HG03108 (cell line): ENCODE data around the gene DNMT3A.
A peak's percentile ranks its signal among the peaks of the same experiment; 100 is the strongest.

Source experiments
- ATAC-seq: cut with Tn5 transposase; IDR thresholded peaks from one replicate; pipeline ENCODE4 v1.9.1; 2021; ENCODE audit warnings: moderate library complexity; ENCODE audit not compliant: unreplicated experiment

DNMT3A gene

DNA sequence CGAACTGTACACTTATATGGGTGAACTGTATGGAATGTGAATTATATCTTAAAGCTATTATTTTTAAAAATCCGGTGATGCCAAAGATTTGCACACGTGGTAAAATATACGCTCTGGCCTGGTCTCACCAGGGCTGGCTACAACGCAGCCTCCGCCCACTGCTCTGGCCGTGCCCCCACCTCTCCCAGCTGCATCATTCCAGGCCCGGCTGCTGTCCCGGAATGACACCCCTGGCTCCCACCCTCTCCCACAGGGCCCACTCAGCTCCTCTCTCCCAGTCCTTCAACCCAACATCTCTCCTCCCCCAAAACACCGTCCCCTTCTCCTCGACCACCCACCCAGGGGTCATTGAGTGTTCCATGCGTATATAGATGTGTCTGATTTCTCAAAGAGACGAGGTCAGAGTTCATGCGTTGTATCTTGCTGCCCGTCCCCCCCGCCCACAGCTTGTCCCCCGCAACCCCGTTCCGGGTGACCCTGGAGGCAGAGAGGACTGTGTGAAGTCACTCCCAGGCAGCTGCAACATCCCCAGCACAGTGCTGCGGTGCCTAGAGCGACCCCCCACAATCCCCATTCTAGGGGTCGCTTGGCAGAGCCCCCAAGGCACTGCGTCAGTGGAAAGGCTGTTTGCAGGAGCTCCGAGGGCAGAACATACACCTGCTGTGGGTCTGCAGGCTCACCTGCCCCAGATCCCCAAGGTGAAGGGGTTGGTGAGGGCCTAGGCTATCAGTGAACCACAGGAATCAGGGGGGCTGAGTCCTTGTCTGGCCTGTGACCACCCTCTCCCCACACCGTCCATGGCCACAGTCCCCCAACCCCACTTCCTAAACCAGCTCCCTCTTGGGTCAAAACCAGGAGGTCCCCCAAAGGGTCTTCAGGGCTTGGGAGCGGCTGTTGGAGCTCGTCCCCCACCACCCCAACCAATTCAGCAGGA, 13.3 kb downstream of the DNMT3A start:
- ATAC-seq: no peak

DNA sequence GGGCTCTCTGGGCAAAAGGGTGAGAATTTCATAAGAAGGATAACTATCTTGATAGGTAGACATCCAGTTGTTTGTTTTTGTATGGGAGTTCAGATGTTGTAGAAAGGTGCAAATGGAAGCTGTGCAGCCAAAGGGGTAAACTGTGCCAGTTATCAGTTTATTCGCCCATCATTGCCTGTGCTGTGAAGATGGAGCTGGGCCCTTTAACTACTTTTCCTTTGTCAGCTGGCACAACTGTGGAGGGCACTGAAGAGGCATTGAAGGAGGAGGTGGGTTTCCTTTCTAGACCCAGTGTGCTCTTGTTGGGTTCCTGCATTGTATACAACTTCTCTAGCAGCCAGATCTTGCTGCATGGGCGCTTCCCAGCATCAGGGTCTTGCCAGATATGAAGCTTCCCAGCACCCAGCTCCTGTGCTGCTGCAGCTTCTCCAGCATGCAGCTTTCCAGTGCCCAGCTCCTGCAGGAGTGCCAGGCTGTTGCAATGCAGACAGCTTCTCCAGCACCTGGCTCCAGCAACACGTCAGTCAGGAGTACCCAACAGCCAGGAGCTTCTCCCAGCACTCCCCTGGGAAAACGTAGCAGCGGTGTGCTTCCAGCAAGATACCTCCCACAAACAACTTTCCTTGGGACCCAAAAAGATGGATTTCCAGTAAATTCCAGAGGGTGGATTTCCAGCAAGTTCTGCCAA, 15.3 kb downstream of the DNMT3A start:
- no peak for ATAC-seq

DNA sequence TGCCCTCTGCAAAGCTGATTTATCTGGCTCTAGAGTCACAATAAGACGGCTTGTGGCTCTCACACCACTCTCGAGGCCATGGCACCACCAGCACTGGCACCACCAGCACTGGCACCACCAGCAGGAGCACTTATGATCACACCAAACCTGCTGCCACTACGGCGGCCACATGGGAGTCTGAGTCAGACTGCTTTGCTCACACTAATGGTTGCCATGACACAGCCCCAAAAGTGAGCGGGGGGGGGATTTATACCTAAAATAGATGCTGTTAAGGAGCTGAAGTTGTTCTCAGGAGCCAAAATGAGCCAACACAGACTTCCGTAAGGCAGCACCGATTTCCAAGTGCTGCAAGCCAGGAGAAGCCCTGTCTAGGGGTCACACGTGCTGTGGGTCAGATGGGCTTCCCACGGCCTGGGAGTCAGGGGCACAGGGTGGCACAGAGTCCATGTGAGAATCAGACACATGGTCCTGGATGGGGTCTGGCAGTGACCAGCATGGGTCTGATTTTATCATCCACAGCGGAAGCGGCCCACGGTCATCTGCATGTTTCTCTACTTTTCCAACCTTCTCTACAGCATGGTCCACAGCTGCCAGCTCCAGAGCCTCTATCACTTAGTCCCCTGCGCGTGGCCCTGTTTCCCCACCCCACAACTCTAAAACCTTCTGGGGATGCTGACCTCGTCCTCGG, 16.7 kb downstream of the DNMT3A start:
- no peak for ATAC-seq

DNA sequence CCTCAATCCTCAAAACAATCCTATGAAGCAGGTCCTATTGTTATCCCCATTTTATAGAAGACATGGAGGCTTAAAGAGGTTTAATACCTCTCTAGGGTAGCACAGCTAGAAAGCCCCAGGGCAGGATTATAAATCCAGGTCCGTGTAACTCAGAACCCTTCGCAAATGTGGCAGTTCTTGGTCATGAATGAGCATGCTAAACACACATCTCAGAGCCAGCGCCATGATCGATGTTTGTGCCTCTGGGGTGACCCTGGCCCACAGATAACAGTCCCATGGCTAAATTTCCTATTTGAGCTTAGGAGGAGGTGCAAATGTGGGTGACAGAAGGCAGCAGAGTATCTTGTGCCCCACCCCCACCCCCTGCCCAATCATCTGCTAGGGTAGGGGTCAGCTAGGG, 17.5 kb downstream of the DNMT3A start:
- ATAC-seq: no peak

DNA sequence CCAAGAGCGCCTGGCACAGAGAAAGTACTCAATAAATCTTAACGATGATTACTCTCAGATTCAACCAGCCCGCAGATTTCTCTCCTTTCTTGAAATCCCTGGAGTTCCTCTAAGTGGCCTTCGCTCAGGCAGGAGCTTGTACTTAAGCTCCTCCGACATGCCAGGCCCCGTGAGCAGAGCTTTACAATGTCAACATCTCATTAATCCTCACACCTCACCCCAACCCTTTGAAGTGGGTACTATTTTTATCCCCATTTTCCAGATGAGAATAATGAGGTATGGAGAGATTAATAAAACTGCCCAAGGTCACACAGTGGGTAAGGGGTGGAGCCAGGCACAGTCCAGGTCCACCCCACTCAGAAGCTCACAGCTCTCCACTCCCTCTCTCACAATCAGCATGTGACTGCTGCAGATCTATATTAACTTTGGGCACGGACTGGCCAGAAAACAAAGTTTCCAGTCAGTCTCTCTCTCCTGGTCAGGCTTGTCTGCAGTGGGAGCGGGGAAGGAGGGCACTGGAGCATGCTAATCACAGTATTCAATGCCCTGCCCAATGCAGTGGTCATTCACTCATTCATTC, 18.0 kb downstream of the DNMT3A start:
- ATAC-seq: no peak

DNA sequence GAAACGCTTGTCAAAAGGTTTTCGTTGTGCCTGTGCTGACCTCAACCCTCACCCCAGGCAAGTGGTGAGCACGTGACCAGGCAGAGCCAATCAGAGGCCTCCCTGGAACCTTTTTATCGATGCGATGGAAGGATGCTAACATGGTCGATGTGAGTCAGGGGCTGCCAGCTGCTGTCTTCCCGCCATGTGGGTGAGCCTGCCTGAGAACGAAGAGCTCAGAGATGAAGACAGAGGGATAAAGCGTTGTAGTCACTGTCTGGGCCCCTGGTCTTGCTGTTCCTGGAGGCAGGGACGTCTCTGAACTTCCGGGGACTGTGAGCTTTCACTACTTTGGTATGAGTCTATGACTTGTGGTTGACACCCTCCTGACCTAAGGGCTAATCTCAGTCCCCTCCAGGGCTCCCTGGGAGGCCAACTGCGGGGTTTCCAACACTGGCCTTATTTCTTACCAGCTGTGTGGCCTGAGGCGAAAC, 18.6 kb downstream of the DNMT3A start:
- ATAC-seq: no peak

DNA sequence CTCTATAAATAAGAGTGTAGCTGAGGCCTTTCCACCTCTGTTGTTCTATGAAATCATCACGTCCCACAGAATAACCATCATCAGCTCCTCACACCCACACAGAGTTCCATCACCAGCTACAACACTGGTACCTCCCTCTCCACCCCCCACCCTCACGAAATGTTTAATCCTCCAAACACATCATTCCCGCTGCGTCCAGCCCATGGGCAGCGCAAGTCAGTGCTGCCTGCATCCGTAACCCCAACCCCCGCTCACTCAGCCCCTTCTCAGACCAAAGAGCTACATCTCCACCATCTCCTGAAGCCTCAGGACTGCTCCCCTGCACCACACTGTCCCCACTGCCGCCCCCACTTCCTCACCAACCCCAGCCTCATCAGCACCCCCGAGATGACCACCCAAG, 19.4 kb downstream of the DNMT3A start:
- no peak for ATAC-seq

DNA sequence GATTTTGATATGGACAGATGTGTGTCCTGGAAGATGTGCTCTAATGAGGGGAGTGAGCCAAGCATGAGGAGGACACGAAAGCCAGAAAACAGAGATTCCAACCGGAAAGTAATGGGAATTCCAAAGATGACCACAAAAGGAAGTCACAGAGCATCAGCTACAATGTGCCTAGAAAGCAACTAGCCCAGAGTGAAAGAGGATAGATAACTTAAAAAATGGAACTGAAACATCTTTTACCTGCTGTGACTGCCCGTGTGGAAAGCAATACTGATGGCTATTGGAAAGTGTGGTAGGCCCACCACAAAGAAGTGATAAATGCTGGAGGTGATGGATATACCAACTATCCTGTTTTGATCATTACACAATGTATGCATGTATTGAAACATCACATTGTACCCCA, 21.6 kb downstream of the DNMT3A start:
- ATAC-seq: peak; percentile 67

DNA sequence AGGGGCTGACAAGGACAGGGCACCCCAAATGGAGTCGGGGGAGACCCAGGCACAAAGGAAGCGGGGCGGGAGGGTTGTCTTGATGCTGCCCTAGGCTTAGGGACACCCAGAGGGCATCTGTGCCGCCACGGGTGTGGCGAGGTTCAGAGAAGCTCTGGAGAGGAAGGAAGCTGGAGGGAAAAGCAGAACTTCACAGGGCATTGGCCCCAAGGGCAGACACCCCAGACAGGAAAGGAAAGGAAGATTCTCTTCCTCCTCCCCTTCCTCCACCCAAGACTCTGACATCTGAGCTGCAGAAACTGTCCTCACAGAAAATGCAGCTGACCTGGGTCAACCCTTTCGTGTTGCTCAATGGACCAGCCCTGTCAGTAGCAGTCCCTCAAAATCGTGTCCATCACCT, 25.6 kb downstream of the DNMT3A start:
- ATAC-seq: no peak

DNA sequence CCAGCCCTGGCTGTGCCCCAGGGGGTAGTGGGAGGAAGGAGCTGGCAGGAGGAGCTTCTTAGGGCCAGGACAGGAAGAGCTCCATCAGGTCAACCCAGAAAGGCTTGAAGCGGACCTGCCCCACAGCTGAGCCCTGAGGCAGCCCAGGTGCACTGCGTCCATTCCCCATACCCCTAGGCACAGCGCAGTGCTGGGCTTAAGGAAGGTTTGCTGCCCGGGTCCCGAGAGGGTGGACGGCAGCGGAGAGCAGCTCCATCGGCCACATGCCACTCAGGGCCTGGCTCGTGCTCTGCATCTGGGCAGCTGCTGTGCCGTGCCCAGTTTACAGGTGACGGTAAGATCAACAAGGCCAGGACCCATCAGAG, 26.4 kb downstream of the DNMT3A start:
- no peak for ATAC-seq

DNA sequence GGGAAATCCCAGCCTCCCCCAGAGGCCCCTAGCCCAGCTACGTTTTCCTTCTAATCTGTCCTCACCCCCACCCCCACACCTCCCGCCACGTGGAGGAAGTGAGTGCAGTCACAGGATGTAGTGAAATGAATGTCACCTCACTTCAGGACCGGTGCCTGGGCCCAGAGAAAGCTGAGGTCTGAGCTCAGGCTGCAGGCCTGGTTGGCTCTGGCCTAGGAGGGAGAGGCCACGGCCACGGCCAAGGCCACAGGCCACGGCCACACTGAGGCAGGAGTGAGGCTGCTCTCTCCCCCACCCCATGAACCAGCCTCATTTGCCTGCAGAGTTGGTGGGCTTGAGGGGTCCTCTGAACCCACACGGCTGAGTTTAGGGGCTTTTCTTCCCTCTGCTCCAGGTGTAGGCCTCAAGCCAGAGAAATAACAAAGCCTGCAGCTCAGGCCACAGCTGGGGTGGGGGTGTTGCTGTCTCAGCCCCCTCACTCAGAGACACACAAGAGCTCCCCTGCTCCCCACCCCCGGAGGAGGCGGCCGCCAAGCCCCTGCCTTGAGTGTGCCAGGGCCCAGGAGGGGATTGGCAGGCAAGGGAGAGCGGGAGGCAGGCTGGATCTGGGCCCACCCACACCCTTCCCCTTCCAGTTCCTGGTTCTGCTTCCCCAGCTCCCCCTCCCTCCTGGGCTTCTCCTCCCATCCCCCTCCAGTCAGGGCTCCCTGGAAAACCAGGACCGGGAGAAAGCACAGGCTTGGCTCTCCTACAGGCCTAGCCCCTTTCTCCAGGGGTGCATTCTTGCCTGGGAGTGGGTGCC, 27.0 kb downstream of the DNMT3A start:
- ATAC-seq: peak; percentile 84

DNA sequence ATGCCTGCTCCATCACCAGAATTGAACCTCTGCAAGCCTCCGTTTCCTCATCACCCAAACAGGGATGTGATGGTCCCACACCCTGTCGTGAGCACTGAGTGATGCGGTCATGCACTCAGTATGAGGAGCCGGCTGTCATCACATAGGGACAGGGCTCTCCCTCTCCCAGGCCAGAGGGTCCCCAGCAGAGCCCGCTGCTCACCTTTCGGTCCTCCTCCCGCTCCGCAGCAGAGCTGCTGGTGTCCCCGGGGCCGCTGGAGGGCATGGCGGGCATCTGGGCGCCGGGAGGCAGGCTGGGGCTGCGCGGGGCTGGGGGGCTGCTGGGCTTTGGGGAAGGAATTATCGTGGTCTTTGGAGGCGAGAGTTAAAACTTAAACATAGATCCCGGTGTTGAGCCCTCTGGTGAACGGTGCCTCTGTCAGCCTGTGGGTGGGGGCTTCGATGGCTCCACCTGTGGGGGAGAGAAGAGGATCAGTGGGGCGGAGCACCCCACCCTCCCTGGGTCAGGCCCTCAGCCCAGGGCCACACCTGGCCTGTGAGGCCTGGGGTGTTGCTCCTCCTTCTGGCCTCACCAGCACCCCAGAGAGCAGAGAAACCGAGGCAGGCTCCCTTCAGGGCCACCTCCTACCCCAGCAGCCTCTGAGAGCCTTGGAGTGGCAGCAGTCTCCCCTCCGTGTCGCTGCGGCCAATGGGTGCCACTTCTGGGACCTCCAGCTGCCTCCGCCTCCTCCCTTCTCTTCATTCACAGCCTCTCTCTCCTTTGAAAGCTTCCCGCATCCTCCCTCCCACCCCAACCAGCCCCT, 27.8 kb downstream of the DNMT3A start:
- ATAC-seq: no peak

DNA sequence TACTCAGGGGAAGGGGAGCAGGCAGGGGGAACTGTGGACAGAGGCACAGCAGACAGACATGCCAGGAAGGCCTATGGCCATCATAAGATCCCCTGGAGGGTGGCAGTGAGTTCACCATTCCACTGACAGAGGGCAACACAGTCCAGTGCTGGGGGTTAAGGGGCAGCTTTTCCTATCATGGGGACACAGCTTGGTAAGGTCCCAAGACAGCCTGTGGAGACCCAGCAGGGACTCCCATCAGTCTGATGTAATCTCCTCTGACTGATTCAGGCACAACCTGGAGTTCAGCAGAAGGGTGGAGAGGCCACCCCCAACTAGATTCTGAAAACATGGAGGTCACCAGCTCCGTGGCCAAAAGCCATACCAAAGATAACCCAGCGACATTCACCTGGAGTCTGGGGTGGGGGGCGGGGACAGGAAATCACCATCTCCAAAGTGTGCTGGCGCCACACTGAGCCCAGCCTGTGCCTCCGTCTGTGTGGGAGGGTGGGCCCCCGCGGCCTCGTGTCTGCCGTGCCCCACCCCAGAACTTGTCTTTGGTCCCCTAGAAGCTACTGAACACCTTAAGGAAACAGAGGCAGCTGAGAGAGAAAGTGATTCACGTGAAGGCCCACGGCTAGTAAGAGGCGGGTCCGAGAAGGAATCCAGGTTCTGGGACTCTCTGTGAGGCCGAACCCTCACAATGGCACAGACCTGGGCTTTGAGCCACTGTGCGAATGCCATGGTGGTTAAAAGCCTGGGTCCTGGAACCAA, 28.6 kb downstream of the DNMT3A start:
- ATAC-seq: no peak

DNA sequence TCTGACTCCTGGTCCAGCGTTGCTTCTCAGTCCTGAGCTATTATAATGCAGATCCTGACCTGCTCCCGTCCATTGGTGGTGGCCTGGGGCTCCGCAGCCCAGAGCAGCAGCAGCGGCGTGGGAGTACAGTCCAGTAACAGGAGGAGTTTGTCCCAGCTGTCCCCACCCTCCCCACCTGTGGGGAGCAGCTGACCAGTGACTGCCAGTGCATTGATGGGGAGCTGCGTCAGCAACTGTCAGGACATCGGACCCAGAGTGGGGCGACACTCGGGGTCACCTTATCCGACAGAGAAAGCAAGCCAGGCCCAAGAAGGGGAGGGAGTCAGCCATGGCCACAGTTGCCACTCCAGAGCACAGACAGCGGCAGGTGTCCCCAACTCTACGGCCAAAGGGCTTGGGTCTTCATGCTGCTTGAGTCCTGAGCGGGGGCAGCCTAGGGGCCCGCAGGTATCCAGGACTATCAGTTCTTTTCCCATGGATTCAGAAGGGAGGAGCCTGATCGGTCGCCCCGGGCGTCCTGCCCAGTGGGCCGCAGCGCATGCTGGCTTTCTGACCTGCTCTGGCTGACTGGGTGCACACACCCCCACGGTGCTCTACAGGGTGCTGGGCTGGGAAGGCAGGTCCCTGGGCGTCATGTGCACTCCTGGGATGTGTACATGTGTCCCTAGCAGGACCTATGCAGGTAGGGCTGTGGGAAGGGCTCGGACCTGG, 29.7 kb downstream of the DNMT3A start:
- no peak for ATAC-seq

DNA sequence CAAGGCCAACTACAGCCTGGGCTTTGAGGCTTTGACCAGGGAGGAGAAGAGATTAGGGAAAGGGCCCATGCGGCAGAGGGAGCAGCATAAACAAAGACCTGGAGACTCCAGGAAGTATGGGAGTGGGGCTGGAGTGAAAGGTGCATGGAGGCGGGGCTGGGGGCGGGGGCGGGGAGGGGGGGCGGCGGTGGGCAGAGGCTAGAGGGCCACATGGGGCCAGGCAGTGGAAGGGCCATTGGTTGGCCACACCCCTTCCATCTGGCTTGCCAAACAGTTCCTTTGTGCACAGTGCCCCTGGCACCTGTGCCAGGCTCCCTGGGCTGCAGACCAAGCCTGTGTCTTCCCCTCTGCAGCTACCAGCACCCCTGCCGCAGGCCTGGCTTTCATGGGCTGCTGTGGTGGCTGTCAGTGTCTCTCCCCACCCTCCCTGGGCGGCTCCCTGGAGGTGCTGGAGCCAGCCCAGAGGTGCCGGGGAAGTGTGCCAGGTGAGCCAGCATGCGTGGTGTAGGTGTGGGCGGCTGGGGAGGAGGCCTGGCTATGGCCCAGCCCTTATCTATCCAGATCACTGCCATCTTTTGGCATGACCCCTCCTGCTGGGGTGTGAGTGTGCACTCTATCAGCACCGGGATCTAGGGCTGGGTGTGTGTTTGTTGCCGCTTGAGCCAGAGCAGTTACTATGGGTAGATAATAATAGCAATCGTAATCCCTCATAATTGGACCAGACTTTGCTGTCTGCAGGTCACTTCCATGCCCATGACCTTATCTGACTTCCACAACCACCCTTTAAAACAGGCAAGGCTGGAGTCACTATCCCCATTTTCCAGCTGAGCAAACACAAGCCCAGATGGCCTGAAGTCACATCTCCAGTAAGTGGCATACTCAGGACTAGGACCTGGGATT, 30.5 kb downstream of the DNMT3A start:
- ATAC-seq: no peak

DNA sequence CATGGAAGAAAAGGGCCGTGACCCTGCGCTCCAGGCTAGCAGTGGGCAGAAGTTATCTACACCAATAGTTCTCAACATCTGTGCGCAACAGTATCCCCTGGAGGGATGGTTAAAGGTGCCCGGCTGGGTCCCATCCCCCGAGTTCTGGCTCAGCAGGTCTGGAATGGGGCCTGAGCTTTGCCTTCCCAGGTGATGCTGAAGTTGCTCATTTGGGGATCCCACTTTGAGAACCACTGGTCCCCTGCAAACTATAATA, 31.1 kb downstream of the DNMT3A start:
- ATAC-seq: no peak

DNA sequence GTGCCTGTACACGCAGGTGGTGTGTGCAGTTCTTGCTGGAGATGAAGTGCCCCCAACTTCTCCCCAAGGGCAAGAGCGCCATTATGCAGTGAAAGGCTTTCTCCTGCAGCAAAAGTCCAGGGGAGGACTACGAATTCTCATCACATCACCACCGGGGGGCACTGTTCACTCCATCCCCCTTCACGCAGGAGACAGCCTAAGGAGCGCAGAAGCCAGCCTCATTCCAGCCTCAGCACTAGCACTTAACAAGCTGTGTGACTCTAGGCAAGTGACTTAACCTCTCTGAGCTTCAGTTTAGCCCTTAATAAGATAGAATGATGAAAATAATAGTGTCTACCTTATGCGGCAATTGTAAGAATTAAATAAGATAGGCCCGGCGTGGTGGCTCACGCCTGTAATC, 32.3 kb downstream of the DNMT3A start:
- no peak for ATAC-seq

DNA sequence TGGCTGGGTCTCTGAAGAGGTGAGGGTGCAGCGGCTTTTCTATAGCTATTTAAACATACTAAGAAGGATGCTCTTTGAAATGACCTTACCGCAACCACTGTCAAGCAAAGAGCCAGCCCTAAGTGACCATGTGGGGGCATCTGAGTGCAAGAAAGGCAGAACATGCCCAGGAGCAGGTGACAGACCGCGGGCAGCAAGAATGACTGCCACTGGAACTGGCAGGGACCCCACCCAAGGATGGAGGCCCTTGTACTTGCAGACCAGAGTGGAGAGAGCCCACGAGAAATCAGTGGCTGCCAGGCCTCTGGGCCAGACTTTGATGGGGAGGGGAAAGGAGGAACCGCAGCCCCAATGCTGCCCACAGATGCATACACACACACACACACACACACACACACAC, 33.1 kb downstream of the DNMT3A start:
- ATAC-seq: no peak
